HT1080 (cell line): ENCODE data around the gene TNFAIP8. TPM values are rescaled to one million over a fixed set of nuclear protein-coding genes. Genes with fewer than 3 reads are reported as not detected.

Experiments
- DNase-seq: peaks from one replicate; pipeline ENCODE4 v3.0.0-alpha.2; 2015; ENCODE audit warnings: low read depth
- polyA plus RNA-seq, 2 experiments: library from polyadenylated mRNA; depleted of rRNA; stranded (reverse); fragments of >200 nt; gene quantifications; 2 replicates each; pipeline ENCODE4 v1.2.3, GENCODE V29; 2015
- total RNA-seq: library from RNA; depleted of rRNA; stranded (reverse); fragments of >200 nt; shearing (Covaris generic); gene quantifications from 2 replicates; pipeline ENCODE4 v1.2.3, GENCODE V29; 2014; rRNA removed

Gene TNFAIP8
- total RNA-seq, result 15.6 and 26.7 TPM in 2 replicates
- polyA plus RNA-seq (2015; cell fraction: cytosol; rRNA removed), result 26.6 and 33.2 TPM in 2 replicates
- polyA plus RNA-seq (2015; cell fraction: nucleus; rRNA removed), result 16.9 and 22.3 TPM in 2 replicates

DNA sequence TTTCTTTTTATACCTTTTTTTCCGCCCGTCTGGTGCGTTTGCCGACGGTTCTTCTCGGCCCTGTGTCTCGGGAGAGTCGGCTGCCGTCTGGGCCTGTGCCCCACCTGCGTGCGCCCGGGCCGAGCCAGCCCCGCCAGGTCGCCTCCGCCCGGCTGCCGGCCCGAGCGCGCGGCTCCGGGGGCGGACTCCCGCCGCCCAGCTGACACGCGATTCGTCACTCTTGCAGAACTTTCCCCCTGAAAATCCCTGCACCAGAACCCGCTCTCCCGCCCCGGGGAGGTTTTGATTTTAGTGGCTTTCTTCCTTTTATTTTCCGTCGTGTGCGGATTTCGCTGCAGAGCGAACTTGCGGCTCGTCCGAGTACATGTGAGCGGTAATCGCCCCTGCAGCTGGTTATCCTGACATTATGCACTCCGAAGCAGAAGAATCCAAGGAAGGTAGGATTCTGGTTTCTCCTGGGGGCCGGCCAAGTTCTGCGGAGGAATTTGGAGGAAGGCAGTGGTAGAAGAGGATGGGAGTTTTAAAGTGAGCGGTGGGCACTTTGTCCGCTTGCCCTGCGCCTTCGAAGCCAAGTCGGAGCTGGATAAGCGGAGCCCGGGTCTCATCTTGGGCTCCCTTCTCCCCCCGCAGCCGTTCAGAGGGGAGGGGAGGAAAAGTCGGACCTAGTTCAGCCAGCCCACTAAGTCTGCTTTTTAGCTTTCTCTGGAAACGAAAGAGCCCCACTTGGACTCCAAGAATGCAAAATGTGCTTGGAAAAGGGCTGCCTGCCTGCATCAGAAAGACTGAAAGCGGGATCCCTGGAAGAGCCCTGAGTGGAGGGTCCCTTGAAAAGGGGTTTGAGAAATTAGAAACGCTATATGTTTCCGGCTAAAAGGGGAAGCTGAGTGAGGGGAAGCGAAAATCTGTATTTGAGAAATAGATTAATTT is at the start of gene TNFAIP8:
Gene TNFAIP8 (plus strand): TSS at position 335 of the 927 bp plus-strand sequence. CDS start 72 bp downstream, at position 407.
- DNase-seq, result peak; percentile 18

DNA sequence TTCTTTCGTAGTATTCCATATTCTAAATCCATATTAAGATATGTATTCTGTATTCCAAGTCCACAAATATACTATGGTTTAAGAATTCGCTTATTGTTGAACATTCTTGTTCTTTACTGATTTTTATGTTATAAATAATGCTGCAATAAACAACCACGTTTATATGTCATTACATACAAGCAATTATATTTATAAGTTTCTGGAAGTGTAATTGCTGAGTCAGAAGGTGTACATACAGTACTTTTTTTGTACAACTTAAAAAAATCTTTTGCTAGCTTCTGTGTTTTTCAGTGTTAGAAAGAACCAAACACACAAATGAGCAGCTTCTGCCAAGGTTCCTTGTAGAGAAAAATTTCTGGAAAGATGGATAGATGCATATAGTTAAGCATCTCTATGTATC is 48.6 kb upstream of the TNFAIP8 start:
- DNase-seq, result no peak

DNA sequence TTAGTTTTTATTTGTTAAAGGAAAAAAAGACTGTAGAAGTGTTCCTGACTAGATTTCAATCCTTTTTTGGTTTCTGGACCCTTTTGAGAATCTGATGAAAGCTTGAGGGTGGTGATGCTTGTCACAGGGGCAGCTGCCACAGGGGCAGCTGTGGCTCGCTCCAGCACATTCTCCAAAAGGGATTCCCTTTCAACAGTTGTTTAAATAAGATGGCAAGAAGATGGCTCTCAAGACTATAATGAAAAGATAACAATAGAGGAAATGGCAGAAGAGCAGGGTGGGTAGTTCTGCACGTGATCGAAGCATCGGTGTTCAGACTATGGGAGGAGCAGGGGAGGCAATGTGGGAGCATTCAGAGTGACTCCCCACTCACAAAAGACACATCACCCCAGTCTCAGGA is 46.5 kb upstream of the TNFAIP8 start:
- DNase-seq, result no peak

DNA sequence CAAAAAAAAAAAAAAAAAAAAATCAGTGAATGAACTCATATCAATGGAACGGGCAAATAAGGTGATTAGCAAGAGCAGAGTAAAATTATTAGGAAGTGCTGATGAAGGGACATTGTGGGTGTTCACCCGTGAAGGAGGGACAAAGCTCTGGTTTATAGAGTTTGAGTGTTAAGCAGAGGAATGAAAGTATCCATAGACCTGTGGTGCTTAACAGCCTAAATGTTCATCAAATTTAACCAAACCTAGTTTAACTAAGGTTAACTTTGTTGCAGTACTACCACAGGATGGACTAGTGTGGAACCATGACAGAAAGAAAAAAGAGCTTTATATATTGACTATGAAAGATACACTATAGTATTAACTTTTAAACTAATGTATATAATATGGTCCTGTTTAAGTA is 44.1 kb upstream of the TNFAIP8 start:
- no peak for DNase-seq

DNA sequence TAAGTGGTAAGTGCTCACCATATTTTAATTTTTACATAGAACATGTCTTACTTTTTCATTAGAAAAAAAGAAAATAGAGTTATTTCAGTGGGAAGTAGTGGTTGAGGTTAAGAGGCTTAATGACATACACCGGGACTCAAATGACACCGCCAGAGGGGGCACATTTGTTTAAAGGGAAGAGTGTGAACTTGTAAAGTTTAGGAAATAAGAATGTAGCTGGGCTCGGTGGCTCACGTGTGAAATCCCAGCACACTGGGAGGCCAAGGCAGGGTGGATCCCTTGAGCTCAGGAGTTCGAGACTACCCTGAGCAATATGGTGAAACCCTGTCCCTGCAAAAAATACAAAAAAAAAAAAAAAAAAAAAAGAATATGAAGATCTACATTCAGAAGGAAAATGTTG is 43.4 kb upstream of the TNFAIP8 start:
- no peak for DNase-seq

DNA sequence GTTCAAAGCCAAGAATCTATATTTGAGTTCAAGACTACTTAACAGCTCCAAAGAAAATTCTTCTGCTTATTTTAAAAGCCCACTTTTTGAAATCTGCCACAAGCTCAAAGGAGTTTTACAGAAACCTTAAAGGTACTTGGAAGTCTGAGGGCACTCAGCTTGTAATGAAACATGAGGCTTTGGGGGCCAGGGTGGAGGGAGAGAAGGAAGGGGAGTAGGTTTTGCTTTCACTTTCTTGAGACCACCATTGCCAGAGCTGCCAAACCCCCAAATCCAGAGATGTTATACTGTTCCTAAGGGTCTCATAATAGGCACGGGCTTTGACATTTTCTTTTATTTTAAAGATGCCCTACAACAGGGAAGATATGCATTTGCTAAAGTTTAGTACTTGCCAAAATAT is 42.6 kb upstream of the TNFAIP8 start:
- DNase-seq, result no peak

DNA sequence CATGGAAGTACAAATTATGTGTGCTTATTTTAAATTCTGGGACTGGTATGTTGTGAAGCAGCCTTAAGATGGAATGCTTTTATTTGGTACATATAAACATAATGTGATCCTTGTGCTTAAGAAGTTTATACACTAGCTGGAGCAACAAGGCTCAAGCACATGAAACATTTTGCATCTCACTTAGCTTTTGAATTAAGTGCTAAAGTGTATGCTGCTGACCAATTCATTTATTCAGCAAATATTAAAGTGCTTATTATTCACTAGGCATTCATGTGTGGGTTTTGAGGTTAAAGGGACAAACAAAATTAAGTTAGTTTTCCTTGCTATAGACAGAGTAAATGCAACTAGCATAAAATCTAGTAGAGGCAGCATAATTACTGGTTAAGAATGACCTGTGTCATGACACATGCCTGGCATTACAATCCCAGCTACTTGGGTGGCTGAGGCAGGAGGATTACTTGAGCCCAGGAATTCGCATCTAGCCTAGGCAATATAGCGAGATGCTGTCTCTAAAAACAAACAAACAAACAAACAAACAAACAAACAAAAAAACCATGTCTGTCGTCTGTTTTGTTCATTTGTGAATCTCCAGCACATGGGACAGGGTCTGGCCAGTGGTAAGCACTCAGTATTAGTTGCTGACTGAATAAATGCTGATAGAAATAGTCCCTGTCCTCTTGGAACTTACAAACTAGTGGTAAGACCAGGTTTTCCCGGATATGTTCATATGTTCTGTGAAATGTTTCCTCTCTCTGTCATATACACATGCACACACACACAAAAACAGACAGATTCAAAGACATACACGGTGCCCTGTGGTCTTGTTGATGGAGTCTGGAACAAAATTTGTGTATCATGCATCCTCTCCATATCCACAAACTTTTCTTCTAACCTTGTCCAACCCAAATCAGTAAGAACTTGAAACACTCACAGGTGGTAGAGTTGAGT is 41.9 kb upstream of the TNFAIP8 start:
- DNase-seq, result no peak

DNA sequence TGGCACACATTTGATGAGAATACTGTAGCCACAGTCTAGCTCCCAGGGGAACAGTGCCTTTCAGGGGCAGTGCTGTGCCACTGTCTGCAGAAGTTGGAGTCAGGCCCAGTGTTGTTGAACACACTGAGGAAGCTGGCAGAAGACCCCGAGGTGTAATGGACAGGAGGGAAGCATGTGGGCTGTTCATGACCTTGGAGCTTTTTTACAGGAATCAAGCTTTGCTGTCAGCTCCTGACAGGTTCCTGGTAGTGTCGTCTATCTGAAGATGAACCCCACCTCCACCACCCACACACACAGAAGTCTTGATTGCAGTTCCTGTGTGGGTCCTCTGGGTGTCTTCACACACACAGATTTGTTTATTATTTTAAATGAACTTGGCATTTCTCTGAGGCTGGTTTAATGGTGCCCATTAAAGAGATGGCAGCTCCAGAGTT is 40.3 kb upstream of the TNFAIP8 start:
- DNase-seq, result no peak

DNA sequence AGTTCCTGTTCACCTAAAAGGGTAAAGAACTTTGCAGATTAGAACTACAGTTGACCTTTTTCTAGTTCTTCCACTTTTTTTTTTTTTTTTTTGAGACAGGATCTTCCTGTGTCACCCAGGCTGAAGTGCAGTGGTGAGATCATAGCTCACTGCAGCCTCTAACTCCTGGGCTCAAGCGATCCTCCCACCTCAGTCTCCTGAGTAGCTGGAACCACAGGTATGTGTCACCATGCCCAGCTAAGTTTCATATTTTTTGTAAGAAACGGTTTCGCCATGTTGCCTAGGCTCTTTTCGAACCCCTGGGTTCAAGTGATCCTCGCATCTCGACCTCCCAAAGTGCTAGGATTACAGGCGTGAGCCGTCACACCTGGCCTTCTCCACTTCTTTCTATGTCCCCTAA is 39.7 kb upstream of the TNFAIP8 start:
- no peak for DNase-seq

DNA sequence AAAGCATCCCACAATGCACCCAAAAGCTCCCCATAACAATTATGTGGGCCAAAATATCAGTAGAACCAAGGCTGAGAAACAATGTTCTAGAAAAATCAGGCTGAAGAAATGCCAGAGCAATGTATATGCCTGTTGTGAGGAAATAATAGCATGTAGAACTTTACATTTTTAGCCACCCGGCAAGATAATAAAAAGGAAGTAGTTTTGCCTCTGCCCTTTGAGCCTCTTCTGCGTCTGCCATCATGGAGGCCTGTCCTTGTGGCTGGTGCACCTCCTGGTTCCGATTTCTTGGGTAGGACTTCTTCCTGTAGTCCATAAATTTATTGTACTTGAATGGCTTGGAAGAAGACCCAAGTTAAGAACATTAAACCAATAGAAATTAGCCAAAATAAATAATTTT is 38.9 kb upstream of the TNFAIP8 start:
- DNase-seq, result no peak

DNA sequence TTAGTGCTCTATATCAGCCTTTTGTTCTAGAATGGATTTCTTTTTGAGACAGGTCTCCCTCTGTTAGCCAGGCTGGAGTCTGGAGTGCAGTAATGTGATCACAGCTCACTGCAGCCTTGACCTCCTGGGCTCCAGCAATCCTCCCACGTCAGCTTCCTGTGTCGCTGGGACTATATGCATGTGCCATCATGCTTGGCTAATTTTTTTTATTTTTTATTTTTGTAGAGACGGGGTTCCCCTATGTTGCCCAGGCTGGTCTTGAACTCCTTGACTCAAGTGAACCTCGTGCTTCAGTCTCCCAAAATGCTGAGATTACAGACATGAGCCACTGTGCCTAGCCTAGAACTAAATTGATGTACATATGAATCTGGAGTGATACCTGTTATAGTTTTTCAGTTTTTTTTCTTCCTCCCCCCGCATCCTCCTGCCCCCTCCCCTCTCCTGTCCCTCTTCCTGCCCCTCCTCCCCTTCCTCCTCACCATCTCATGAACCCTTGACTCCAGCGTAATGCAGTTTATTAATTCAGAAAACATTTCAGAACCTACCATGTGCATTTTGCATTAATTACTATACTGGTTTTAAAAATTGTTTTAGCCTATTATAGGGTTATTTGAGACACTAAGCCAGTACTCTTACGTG is 37.4 kb upstream of the TNFAIP8 start:
- no peak for DNase-seq

DNA sequence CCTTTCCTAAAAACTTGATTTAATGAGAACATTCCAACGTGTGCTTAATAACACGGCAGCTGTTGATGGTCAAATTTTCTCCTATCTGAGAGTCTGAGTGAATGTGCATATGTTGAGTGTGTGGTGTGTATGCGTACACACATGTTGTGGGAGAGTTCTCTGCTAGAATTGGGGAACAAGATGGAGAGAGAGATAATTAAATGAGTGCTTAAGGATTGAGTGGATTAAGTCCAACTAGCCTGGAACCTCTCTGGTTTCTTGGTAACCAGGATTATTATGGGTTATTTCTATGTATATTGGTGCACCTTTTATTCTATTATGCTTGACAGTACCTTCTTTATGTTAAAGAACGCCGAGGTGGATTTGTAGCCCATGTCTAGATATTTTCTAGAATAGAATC is 36.4 kb upstream of the TNFAIP8 start:
- no peak for DNase-seq

DNA sequence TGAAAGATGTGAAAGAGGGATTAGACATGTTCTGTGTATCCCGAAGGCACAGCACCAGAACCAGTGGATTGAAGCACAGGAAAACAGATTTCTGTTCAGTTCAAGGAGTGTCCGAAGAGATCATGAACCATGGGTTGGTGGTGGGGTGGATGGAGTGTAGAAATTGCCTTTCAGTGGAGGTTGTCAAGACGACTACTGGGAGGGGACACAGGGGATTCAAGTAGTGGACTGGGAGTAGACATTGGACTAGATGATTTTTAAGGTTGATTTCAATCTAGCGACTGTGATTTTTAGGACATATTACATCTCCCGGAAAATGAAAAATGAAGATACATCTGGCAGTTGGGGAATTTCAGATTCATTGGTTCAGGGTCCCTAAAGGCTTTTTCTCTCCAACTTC is 35.9 kb upstream of the TNFAIP8 start:
- no peak for DNase-seq

DNA sequence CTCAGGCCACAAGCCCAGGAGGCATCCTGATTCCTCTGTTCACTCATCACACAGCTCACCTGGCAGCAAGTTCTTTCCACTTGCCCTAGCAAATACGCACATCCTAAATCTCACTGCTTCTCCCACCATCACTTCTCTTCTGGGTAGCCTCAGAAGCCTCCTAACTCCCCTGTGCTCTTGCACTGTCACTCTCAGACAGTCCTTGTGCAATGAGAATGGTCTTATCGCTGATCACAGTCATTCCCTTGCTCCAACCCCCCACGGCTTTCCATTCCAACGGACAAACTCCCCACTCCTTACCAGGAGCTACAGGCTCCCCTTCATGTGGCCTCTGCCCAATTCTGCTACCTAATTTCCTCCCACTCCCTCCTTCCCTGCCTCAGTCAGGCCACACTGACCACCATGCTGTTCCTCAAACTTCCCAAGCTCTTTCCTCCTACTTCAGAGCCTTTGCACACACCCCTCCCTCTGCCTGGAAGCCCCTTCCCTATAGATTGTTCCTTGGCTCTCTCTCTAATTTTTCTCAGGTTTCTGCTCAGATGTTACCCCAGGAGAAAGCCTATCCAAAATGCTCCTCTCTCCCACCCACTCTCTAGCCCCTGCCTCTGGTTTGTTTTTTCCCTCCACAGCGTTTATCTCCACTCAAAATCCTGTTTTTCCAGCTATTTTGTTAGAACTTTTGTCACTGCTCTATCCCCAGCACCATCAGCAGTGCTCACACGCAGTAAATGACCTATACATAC is 34.1 kb upstream of the TNFAIP8 start:
- no peak for DNase-seq

DNA sequence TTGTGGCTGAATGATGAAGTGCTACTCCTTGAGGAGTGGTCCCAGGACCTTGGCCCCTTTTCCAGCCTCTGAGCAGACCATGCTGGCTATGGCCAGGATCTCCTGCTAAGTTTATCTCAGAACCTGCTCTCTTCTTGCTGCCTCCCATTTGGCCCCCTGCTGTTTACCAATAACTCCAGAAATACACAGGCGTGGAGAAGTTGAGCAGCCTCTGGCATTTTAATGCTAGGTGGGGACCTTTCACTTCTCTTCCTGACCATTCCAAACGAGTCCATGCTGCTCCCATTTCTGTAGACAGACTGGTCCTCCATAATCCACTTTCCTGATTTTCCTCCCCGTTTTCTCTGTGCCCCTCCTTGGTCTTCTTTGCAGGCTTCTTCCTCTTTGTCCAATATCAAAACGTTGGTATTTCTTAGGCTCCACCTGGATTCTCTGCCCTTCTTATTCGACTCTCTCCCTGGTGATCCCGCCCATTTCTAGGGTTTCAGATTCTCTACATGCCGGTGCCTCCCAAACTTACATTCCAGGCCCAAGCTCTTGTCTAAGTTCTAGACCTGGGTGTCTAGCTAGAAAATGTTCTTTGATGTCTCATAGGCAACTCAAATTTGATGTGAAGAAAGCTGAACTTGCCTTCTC is 33.4 kb upstream of the TNFAIP8 start:
- DNase-seq, result no peak

DNA sequence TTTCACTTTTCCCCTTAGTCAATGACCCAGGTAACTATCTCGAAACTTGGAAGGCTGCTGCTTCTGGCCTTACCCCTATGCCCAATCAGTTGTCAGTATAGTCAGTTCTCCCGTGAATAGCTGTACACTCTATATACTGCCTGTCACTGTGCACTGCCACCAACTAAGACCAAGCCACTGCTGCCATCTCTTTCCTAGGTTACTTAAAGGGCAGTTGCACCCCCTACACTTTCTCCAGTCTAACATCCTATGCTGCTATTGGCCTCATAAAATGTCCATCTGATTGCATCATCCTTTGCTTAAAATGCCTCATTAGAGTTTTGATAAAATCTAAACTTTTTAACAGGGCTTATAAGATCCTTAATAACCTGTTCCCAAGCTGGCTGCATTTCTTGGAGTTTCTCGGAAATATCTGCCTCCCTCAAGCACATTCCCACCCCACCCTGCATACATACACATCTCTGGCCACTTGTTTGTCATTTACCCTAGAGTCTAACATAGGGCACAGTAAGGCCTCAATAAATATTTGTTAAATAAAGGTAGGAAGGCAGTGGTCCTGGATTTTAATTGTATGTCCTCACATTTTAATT is 32.8 kb upstream of the TNFAIP8 start:
- no peak for DNase-seq

DNA sequence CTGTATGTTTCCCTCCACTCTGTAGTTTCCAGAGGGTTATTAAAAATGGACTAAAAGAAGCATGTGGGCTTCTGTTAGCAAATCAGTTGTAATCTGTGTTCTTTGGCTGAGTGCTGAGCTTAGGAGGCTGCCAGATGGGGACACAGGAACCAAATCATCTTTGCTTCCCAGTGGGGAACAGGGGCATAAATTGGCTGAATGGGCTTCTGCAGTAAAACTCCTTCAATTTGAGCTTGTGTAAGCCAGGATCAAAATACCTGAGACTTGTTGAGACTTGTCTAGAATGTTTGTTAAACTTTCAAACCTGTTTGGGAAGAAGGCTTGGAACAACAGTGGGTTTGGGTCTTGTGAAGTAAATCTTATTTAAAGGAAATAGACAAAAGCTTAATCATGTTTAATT is 32.2 kb upstream of the TNFAIP8 start:
- DNase-seq, result peak; percentile 25

DNA sequence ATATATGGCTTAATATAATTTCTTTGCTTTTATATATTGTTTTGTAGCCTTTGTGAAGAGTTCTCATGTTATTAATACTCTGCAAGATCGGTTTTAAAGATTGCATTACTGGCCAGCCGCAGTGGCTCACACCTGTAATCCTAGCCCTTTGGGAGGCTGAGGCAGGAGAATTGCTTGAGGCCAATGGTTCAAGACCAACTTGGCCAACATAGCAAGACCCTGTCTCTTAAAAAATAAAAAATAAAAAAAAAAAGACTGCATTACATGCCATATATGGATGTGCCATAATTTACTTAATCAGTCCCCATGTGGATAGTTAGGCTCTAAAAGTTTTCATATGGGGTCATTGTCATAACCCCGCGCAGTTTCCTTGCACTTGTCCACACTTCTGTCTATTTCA is 31.0 kb upstream of the TNFAIP8 start:
- DNase-seq, result no peak

DNA sequence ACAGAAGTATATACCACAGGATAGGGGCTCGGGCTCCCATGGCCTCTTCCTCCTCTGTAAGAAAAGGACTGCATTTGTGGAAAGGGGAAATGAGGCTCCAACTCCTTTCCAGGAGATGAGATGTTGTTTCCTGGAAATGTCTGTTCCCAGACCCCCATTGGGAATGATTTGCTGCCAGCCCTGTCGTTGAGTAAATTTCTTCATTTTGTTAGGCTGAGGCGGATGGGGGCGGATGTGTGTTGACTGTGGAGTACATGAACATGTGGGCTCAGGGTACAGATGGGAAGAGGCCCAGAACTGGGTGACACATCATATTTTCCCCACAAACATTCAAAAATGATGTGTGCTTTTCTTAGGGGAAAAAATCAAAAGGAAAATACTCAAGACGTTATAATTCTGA is 28.8 kb upstream of the TNFAIP8 start:
- no peak for DNase-seq
